Stimulated activated CD4-positive, alpha-beta T cell treated with anti-CD3 and anti-CD28 coated beads, TNF-alpha, amount 100 ng/mL, for 1 hour (primary cell): ENCODE data around the gene TRDN.
"Not testable (repeated sequence)": the region's sequence is repeated elsewhere in the genome, so short reads cannot be mapped to it uniquely, and the experiment has no call there.

ENCODE experiments used
- DNase-seq, 3 donors: peaks; one replicate each; pipeline ENCODE4 v3.0.0-alpha.2; 2020; ENCODE audit warnings: low read depth in 3 of 3, low spot score in 1 of 3

The TRDN gene

GRCh38 chr6:123316733-123317323, 319.9 kb downstream of the TRDN start:
- DNase-seq: no peak

- not testable (repeated sequence) for DNase-seq
Observed at GRCh38 chr6:123314459-123314858, 322.3 kb downstream of the TRDN start.

GRCh38 chr6:123309130-123309529, 327.6 kb downstream of the TRDN start:
- no peak for DNase-seq

- DNase-seq: no peak
Observed at GRCh38 chr6:123306334-123306733, 330.4 kb downstream of the TRDN start.

GRCh38 chr6:123295672-123296071, 341.1 kb downstream of the TRDN start:
- no peak for DNase-seq

GRCh38 chr6:123295181-123295580, 341.6 kb downstream of the TRDN start:
- no peak for DNase-seq

GRCh38 chr6:123288649-123289048, 348.1 kb downstream of the TRDN start:
- no peak for DNase-seq

GRCh38 chr6:123276546-123276980, 360.2 kb downstream of the TRDN start:
- no peak for DNase-seq

- no peak for DNase-seq
Observed at GRCh38 chr6:123263981-123264380, 372.8 kb downstream of the TRDN start.

- DNase-seq: no peak
Observed at GRCh38 chr6:123240626-123241025, 396.1 kb downstream of the TRDN start.

GRCh38 chr6:123233336-123233735, 403.4 kb downstream of the TRDN start:
- no peak for DNase-seq

GRCh38 chr6:123227789-123228188, 409.0 kb downstream of the TRDN start:
- not testable (repeated sequence) for DNase-seq

GRCh38 chr6:123226398-123226797, 410.4 kb downstream of the TRDN start:
- no peak for DNase-seq

- no peak for DNase-seq
Observed at GRCh38 chr6:123224077-123224476, 412.7 kb downstream of the TRDN start.

- no peak for DNase-seq
Observed at GRCh38 chr6:123223461-123223860, 413.3 kb downstream of the TRDN start.

GRCh38 chr6:123215211-123215610, 421.5 kb downstream of the TRDN start:
- DNase-seq: no peak

- no peak for DNase-seq
Observed at GRCh38 chr6:123214433-123214832, 422.3 kb downstream of the TRDN start.

- DNase-seq: no peak
Observed at GRCh38 chr6:123213921-123214320, 422.8 kb downstream of the TRDN start.

- DNase-seq: no peak
Observed at GRCh38 chr6:123211777-123212545, 424.8 kb downstream of the TRDN start.

- DNase-seq: no peak
Observed at GRCh38 chr6:123210645-123211044, 426.1 kb downstream of the TRDN start.

GRCh38 chr6:123207967-123208510, 428.7 kb downstream of the TRDN start:
- no peak for DNase-seq

GRCh38 chr6:123203928-123204327, 432.8 kb downstream of the TRDN start:
- no peak for DNase-seq
